Heart left ventricle (tissue), 16 donors: ENCODE results near the gene OR2AJ1. TPM values are rescaled to one million over a fixed set of nuclear protein-coding genes. Genes with fewer than 3 reads are reported as not detected.

Experiments
- ATAC-seq, 4 donors: fragments of 200-7000 bp; cut with Tn5 transposase; one replicate each; pipeline ENCODE4 v1.9.1; 2020 to 2022; ENCODE audit warnings: moderate library complexity in 4 of 4, mild to moderate bottlenecking in 3 of 4, moderate number of reproducible peaks in 1 of 4
- DNase-seq, 5 donors: peaks; one replicate each; pipeline ENCODE4 v3.0.0-alpha.2; 2020
- H3K27ac ChIP-seq, 12 donors: fragments of 200-600 bp; sonication (generic) in 4 of 12; one replicate each; pipeline versions ENCODE4 v1.5.0 to v1.8.0; 2016 to 2022; ENCODE audit warnings: mild to moderate bottlenecking in 2 of 12
- H3K27me3 ChIP-seq, 9 donors: fragments of 200-600 bp; sonication (generic) in 2 of 9; one replicate each; pipeline versions ENCODE4 v1.5.1 to v1.8.0; 2016 to 2022; ENCODE audit warnings: mild to moderate bottlenecking in 3 of 9
- H3K36me3 ChIP-seq, 9 donors: fragments of 200-600 bp; sonication (generic) in 2 of 9; one replicate each; pipeline versions ENCODE4 v1.5.0 to v1.8.0; 2018 to 2022; ENCODE audit warnings: mild to moderate bottlenecking in 2 of 9
- H3K4me1 ChIP-seq, 12 donors: fragments of 200-600 bp; sonication (generic) in 4 of 12; one replicate each; pipeline versions ENCODE4 v1.5.0 to v1.8.0; 2016 to 2022; ENCODE audit warnings: mild to moderate bottlenecking in 3 of 12
- H3K4me3 ChIP-seq, 12 donors: fragments of 200-600 bp; sonication (generic) in 4 of 12; one replicate each; pipeline versions ENCODE4 v1.5.0 to v1.8.0; 2017 to 2022; ENCODE audit warnings: mild to moderate bottlenecking in 9 of 12, moderate library complexity in 4 of 12
- H3K9me3 ChIP-seq, 12 donors: fragments of 200-600 bp; sonication (generic) in 4 of 12; one replicate each; pipeline versions ENCODE4 v1.5.0 to v1.8.0; 2016 to 2022; ENCODE audit warnings: mild to moderate bottlenecking in 1 of 12
- CTCF ChIP-seq, 12 donors: fragments of 200-600 bp; sonication (generic) in 4 of 12; IDR thresholded peaks; one replicate each; pipeline versions ENCODE4 v1.5.0 to v1.8.0; 2018 to 2022; ENCODE audit warnings: antibody characterized with exemption in 12 of 12, mild to moderate bottlenecking in 5 of 12
- POLR2A ChIP-seq, 2 donors: fragments of 450-650 bp; IDR thresholded peaks; one replicate each; pipeline ENCODE4 v1.6.1; 2017; ENCODE audit warnings: antibody characterized with exemption in 2 of 2, mild to moderate bottlenecking in 2 of 2, moderate library complexity in 2 of 2
- WGBS, 4 donors: extraction: QIAGEN DNeasy Blood & Tissue Kit in 2 of 4; methylation state at CpG; one replicate each; pipeline versions ENCODE4 v1.1.5 to v1.1.7; 2013 to 2018; 5-methylcytosine and 5-hydroxymethylcytosine counted together
- intact Hi-C, 10 donors: fragments of 100-400 bp; cut with DNase I; formaldehyde crosslinking; loops; one replicate each; pipeline versions ENCODE4 v1.11.1 to v1.14.2; 2022
- polyA plus RNA-seq, 2 donors: library from polyadenylated mRNA; stranded (reverse); fragments of 200-250 nt; gene quantifications; one replicate each; pipeline ENCODE4 v1.2.3, GENCODE V29; 2013
- total RNA-seq, 9 donors: library from RNA; depleted of rRNA in 2 of 9; stranded (reverse); fragments of >200 nt in 2 of 9; fragmentation: NEBNext Ultra II Directional in 3 of 9; extraction: Animal tissue kit (Norgen Biotek cat#: 25700) in 3 of 9; gene quantifications; one replicate each; pipeline versions ENCODE4 v1.1.0 to v1.2.4, GENCODE V29; 2016 to 2023
- donor health status: ischemic (EF 13 %, LVEDD 7.1; RV severe dilation, severe dysfunction).
- donor health status: healthy with polysubstance abuse.
- donor health status: DM: no; HTN: yes; CAD: no.
- donor health status: DM: no; HTN: no; CAD: no.
- donor health status: ischemic (EF 25% LVEDD 6.9; RV normal size, moderate dysfunction).
- donor health status: ischemic (EF 25% LVEDD 5.7; RV mildly dilated, moderate dysfunction).
- donor health status: healthy.
- donor health status: DM: yes; HTN: yes; CAD: no.
- donor health status: ischemic (EF 35%, LVEDD 5.7; RV mildly dilated, moderate dysfunction).
- donor health status: nonischemic (EF 11% LVEDD 7.7; RV severe dilation, severe dysfunction).
- donor health status: DM: yes; HTN: yes; CAD: no.
- donor health status: PGD.
- donor health status: ischemic (EF 29% LVEDD 5.4; RV normal size, mild dysfunction).
- donor health status: nonischemic (EF 23%, LVEDD 6.1; RV moderate dilation, normal function).

OR2AJ1 gene
- total and polyA plus RNA-seq, 11 donors = not detected

- Histone ChIP-seq H3K9me3 (peaks cover 0 to 10% (median 0%) of the 10 kb centered on the region in 12 donors), H3K27ac (no peak overlapping the region), H3K4me1 (no peaks in the 10 kb centered on the region), H3K4me3 (no peak overlapping the region), H3K36me3 (no peaks in the 10 kb centered on the region), H3K27me3 (no peaks in the 10 kb centered on the region)
- WGBS, 4 donors = 85 to 89% (median 87%) methylated on average over 14 of the region's 14 CpGs
- TF ChIP-seq CTCF (IDR thresholded peaks at IDR 0.05) (no peak), POLR2A (IDR thresholded peaks at IDR 0.05) (no peak)
- ATAC-seq (no peak), DNase-seq (no peak)
- intact Hi-C loops = no loop called here
Measured at GRCh38 chr1:247895976-247896375, 28.7 kb upstream of the OR2AJ1 start.

DNA sequence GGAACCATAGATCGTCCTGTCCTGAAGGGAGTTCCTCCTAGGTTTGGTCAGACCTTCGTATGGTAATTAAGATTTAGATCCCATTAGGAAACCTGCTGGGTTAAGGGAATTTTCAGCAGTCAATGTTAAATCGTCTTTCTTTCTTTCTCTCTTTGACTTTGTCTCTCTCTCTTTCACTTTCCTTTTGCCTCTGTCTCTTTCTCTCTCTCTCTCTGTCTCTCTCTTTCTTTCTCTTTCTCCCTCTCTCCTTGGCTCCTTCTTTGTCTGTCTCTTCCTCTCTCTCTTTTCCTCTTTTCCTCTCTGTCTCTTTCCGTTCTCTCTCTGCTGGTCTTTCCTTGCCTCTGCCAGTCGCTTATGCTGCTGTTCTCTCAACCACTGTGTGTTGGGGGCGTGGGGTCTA lies 20.6 kb upstream of the OR2AJ1 start:
- Histone ChIP-seq H3K4me1 (peaks cover 0 to 4% (median 0%) of the 10 kb centered on the region in 12 donors), H3K27me3 (no peaks in the 10 kb centered on the region), H3K27ac (no peak overlapping the region), H3K36me3 (no peaks in the 10 kb centered on the region), H3K9me3 (peaks cover 0 to 3% (median 0%) of the 10 kb centered on the region in 12 donors), H3K4me3 (no peak overlapping the region)
- 72 to 79% (median 76%) methylated on average over 6 of the region's 6 CpGs for WGBS, 4 donors
- TF ChIP-seq CTCF (IDR thresholded peaks at IDR 0.05) (no peak), POLR2A (IDR thresholded peaks at IDR 0.05) (no peak)
- DNase-seq (no peak), ATAC-seq (no peak)
- intact Hi-C loops = no loop called here

- no peaks in the 10 kb centered on the region for H3K36me3 ChIP-seq
- ATAC-seq = no peak
- WGBS, 4 donors = 83 to 95% (median 89%) methylated on average over 6 to 13 of the region's 13 CpGs
- no peak overlapping the region for H3K4me3 ChIP-seq
- intact Hi-C loops = no loop called here
- TF ChIP-seq POLR2A (IDR thresholded peaks at IDR 0.05) (no peak), CTCF (IDR thresholded peaks at IDR 0.05) (no peak)
- H3K27me3 ChIP-seq = no peaks in the 10 kb centered on the region
- no peak overlapping the region for H3K27ac ChIP-seq
- DNase-seq = no peak
- no peaks in the 10 kb centered on the region for H3K9me3 ChIP-seq
- peaks cover 0 to 4% (median 0%) of the 10 kb centered on the region in 12 donors for H3K4me1 ChIP-seq
Measured at GRCh38 chr1:247905181-247905580, 19.5 kb upstream of the OR2AJ1 start.

GRCh38 chr1:247905910-247906503 lies 18.7 kb upstream of the OR2AJ1 start:
- Histone ChIP-seq H3K27ac (peak overlapping the region in 1 of 12 donors; percentile 49), H3K4me3 (peak overlapping the region in 8 of 12 donors; percentile 8 to 45 (median 26)), H3K36me3 (no peaks in the 10 kb centered on the region), H3K4me1 (peaks cover 0 to 4% (median 0%) of the 10 kb centered on the region in 12 donors), H3K27me3 (no peaks in the 10 kb centered on the region), H3K9me3 (no peaks in the 10 kb centered on the region)
- TF ChIP-seq CTCF (IDR thresholded peaks at IDR 0.05) = no peak
- no peak for TF ChIP-seq POLR2A (IDR thresholded peaks at IDR 0.05)
- intact Hi-C loops = no loop called here
- 63 to 70% (median 67%) methylated on average over 9 of the region's 9 CpGs for WGBS, 4 donors
- no peak for DNase-seq
- ATAC-seq = no peak
